Raji (cell line): Measurements from ENCODE around the gene LINC00305.

ENCODE experiments used
- POLR2A ChIP-seq: IDR thresholded peaks from 2 replicates; pipeline ENCODE4 v1.6.1; 2011; ENCODE audit warnings: low read depth, low read length, control low read depth; ENCODE audit not compliant: insufficient read depth

LINC00305 gene

DNA sequence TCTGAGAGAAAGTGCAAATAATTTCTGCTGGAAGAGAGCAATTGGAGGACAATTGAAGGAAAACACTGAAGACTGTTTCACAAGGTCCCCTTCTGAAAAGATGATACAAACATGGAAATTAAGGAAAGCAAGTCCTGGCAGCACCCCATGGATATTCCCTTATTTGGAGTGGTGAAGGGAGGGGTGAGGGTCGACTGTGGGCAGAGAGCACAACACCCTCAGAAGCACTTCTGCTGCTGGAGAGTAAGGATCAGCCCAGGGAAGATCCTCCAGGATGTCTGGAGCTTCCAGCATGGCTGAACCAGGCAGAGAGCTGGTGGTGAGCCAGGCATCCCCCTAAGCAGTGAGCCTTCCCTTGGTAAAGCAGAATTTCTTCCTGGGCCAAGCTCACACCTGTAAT lies 54.7 kb downstream of the LINC00305 start:
- no peak for TF ChIP-seq POLR2A

GRCh38 chr18:64091526-64091925 lies 57.4 kb downstream of the LINC00305 start:
- TF ChIP-seq POLR2A: no peak

- no peak for TF ChIP-seq POLR2A
Measured at GRCh38 chr18:64090876-64091275, 58.0 kb downstream of the LINC00305 start.

DNA sequence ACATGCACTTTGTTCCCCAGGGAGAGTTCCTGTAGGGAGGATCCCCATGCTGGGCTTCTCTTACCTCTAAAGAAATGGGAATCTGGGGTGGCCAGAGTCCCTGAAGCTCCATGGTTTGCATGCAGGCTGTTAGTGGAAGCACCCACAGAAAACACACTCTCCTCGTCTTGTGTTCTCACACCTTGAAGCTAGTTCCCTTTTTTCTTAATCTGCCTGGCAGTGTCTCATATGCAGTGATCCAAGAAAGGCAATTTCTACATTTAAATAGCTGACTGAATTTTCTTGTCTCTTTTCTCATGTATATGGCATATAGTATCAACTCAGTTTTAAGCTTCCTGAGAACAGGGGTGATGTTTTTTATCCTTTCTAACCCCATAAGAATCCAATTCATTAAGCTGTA lies 65.0 kb downstream of the LINC00305 start:
- no peak for TF ChIP-seq POLR2A

DNA sequence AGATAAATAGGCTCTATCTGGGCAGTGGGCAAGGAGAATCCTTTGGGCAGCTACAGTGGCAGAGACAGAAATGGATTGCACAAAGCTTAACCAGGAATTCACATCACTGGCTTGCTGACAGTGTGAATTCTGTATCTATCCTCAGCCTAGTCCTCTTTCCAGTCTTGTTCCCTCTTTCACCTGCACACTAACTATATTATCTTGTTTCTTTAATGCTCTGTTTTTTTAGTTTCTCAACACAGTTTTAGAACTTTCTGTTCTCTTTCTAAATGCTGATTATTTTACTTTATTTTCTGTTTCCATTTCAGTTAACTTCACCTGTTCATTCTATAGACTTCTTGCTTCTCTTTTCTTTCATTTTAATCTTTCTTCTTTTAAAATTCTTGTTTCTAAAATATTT lies 66.4 kb downstream of the LINC00305 start:
- TF ChIP-seq POLR2A: no peak

DNA sequence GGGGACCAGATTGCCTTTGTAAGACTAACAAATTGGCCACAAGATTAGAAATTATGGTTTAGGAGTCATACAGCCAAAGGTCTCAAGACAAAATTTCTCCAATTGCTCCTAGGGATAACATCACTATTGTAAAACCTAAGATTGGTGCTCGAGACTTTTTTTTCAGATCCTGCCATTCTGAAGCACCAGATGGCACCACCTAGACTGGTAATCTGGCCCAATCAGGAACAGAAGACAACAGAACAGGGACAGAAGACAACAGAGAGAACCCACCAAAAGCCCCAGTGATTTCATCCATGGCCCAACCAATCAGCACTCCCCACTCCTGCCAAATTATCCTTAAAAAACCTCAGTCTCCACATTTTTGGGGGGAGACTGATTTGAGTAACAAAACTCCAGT lies 66.8 kb downstream of the LINC00305 start:
- TF ChIP-seq POLR2A: no peak

DNA sequence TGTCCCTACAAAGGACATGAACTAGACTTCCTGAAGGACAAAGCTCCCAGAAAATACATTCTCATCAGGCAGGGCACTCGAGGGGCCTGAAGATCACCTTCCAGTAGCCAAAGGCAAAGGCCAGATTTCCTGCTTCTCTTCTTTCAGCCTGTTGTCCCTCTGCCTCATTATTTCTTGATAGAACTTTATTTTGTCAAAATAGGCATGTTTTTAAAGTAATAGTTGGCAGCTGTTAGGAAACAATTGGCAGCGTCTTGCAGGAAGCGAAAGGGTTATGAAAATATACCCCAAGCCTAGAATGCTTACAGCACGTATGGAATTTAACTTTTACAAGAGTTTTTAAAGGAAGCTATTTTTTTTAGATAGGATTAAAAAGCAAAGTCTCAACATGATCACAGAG lies 74.9 kb downstream of the LINC00305 start:
- TF ChIP-seq POLR2A: no peak

DNA sequence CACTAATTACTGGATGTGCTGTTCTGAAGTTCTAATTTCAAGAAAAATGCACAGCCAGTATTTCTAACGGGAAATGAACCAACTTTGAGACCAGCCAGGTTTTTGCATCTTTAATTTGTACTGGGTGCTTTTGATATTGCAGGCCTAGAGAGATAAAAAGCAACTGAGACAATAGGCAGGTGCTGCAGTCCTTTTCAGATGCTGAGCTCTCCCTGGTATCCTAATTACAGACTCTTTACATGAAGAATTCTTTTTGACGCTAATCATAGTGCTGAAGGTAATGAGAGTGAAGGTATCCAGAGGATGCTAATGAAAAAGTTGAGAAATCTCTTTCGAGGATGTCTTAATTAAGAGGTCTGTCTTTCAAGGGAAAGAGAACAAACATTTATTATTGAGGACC lies 93.9 kb downstream of the LINC00305 start:
- TF ChIP-seq POLR2A: no peak

DNA sequence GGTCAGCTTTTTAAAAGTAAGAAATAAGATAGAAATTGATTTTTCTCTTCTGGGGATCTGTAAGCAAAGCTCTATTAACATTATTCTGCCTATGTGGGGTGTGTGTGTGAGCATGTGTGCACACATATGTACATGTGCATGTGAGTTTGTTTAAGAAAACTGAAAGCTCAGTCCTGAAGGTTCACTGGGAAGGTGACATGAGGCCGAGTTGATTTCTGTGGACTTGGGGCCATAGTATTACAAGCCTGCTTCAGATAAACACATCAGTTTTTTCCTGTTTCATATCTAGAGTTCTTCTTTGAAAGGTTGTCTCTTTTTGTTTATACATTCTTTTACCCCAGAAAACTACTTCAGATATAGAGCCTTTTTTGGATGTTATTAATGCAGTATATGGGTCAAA lies 95.6 kb downstream of the LINC00305 start:
- no peak for TF ChIP-seq POLR2A

- TF ChIP-seq POLR2A: no peak
Measured at GRCh38 chr18:64052772-64053171, 96.1 kb downstream of the LINC00305 start.

GRCh38 chr18:64044616-64045015 lies 104.3 kb downstream of the LINC00305 start:
- no peak for TF ChIP-seq POLR2A

- no peak for TF ChIP-seq POLR2A
Measured at GRCh38 chr18:64042728-64043358, 106.0 kb downstream of the LINC00305 start.

- no peak for TF ChIP-seq POLR2A
Measured at GRCh38 chr18:64037812-64038414, 111.0 kb downstream of the LINC00305 start.

GRCh38 chr18:64032312-64032711 lies 116.6 kb downstream of the LINC00305 start:
- TF ChIP-seq POLR2A: no peak

DNA sequence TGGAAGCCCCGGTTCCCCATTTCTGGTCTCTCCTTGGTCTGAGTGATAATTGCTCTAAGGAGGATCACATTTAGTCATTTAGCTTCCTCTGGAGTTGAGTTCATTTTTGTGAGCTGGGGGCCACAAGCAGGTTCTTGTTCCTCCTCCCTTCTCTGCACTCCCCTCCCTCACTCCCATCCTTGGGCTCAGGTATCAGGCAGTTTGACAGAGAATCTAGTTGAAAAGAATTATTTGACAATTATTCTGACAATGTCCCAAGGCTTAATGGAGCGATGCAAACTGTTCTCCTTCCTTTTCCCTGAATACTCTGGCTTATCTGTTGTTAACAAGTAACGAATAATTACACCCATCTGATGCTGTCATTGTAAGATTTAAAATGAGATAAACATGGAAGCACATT lies 117.5 kb downstream of the LINC00305 start:
- no peak for TF ChIP-seq POLR2A
